Stimulated activated CD4-positive, alpha-beta T cell treated with anti-CD3 and anti-CD28 coated beads, Interleukin-4, amount 100 ng/mL, for 1 hour (primary cell): ENCODE results near the gene VPS9D1.
"Not testable (repeated sequence)": the region's sequence is repeated elsewhere in the genome, so short reads cannot be mapped to it uniquely, and the experiment has no call there.

Experiments
- DNase-seq: peaks from one replicate; pipeline ENCODE4 v3.0.0-alpha.2; 2020

The VPS9D1 gene

DNA sequence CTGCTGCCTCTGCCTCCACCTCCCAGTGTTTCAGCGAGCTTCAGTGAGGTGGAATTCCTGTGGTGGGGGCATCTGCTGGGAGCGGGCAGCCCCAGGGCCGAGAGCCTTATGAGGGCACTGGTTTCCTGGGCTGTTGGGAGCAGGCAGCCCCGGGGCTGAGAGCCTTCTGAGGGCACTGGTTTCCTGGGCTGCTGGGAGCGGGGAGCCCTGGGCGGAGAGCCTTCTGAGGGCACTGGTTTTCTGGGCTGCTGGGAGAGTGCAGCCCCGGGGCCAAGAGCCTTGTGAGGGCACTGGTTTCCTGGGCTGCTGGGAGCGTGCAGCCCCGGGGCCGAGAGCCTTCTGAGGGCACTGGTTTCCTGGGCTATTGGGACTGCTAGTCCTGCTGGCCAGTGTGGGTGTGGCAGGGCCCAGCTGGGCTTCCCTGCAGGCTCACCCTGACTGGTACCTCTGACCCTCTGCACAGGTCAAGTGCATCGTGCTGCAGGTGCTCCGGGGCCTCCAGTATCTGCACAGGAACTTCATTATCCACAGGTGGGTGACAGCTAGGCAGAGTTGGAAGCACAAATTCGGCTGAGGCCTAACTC is 28.6 kb downstream of the VPS9D1 start:
- no peak for DNase-seq

DNA sequence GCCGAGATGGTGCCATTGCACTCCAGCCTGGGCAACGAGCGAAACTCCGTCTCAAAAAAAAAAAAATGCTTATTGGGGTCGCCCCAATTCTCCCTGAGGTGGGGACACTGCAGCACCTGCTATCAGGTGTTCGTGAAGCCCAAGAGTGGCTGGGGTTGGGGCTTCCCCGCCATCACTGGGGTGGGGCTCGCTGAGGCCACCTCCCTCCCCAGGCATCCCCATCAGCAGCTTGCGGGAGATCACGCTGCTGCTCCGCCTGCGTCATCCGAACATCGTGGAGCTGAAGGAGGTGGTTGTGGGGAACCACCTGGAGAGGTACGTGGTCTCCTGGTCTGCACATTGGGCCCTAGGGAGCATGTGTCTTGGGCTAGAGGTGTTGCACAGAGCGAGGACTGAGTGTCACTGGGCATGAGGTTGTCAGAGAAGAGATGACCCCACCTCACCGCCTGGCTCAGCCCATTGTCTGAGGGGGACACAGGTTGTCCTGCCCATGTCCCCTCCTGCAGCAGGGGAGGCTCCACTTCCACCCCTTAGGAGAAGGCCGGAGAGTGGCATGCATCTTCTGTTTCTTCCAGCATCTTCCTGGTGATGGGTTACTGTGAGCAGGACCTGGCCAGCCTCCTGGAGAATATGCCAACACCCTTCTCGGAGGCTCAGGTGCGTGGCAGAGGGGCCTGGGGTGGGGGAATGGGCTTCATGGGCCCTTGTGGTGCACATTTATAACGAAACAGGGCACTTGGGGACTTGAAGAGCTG is 29.3 kb downstream of the VPS9D1 start:
- no peak for DNase-seq

DNA sequence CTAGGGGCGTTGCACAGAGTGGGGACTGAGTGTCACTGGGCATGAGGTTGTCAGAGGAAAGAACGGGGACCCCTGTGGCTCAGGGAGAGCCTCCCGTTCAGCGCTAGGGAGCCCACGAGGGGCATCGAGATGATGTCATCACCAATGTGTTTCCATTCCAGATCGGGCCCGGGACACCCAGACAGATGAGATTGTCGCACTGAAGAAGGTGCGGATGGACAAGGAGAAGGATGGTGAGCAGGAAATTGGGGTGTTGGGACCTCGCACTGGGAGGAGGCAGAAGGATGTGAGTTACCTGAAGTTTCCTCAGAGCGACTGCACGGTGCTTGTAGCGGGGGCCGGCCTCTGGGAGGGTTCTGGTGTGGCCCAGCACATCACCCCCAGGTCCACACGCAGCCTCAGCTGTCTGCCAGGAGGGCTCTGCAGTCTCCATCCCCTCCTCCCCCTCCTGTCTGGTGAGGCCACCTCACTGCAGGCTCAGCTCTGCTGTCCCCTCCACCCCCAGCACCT is 30.3 kb downstream of the VPS9D1 start:
- DNase-seq = no peak

GRCh38 chr16:89689621-89690020 is 31.1 kb downstream of the VPS9D1 start:
- DNase-seq = not testable (repeated sequence)

- DNase-seq = no peak
Observed at GRCh38 chr16:89689142-89689541, 31.6 kb downstream of the VPS9D1 start.

DNA sequence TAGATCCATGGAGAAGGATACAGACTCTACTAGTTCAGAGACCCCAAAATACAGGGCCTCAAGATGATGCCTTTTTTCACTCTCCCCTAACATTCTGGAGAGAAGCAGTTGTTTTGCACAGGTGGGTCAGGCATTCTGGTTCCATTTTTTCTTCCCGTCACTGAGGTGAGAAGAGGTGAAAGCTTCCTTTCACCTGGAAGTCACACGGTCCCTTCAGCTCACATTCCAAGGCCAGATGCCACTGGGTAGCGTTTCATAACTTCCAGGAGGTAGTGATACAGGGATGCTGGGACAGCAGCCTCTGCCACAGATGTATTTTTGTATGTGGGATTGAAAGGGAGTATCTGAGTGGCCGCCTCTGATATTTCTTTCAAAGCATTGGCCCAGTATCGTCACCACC is 32.3 kb downstream of the VPS9D1 start:
- DNase-seq = no peak

GRCh38 chr16:89687092-89687940 is 33.4 kb downstream of the VPS9D1 start:
- DNase-seq = no peak

DNA sequence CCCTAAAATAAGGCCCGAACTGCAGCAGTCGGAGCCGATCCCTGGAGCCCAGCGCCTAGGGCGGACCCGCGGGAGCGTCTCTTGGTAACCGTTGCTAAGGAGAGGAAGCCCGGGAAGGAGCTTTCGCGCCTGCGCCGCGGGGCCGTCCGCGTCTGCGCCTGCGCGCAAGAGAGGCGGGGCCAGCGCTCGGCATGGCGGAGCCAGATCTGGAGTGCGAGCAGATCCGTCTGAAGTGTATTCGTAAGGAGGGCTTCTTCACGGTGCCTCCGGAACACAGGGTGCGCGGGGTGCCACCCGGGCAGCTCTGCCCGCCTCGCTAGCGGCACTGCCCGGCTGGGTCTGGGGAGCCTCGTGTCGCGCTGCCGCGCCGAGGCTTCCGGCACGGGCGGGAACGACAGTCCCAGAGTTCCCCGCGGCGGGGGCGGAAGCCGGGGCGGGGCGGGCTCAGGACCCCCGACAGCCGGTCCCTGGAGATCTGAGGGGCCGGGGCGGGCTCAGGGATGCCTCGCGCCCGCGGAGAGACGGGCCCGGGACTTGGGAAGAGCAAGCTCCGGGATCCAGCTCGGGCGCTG is 34.1 kb downstream of the VPS9D1 start, which contains the start of gene CDK10:
Gene CDK10, plus strand, starts transcription at position 170 of the 572 bp plus-strand sequence. Its CDS starts 22 bp downstream, at position 192.
- DNase-seq = peak; percentile 87

DNA sequence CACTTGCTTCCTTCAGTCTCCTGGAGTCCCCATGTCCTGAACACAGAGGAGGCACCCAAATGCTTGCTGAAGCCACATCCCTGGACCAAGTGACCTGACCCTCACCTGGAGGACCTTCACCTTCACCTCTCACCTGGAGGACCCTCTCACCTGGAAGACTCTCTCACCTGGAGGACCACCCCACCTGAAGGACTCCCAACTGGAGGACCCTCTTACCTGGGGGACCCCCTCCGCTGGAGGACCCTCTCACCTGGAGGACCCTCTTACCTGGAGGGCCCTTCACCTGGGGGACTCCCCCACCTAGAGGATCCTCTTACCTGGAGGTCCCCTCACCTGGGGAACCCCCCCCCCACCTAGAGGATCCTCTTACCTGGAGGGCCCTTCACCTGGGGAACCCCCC is 34.8 kb downstream of the VPS9D1 start:
- DNase-seq = no peak

- DNase-seq = no peak
Observed at GRCh38 chr16:89678258-89678657, 42.4 kb downstream of the VPS9D1 start.

GRCh38 chr16:89672177-89672941 is 48.3 kb downstream of the VPS9D1 start:
- no peak for DNase-seq

DNA sequence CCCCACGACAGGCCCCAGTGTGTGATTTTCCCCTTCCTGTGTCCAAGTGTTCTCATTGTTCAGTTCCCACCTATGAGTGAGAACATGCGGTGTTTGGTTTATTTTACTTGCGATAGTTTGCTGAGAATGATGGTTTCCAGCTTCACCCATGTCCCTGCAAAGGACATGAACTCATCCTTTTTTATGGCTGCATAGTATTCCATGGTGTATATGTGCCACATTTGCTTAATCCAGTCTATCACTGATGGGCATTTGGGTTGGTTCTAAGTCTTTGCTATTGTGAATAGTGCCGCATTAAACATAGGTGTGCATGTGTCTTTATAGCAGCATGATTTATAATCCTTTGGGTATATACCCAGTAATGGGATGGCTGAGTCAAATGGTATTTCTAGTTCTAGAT is 49.1 kb downstream of the VPS9D1 start:
- DNase-seq = not testable (repeated sequence)

DNA sequence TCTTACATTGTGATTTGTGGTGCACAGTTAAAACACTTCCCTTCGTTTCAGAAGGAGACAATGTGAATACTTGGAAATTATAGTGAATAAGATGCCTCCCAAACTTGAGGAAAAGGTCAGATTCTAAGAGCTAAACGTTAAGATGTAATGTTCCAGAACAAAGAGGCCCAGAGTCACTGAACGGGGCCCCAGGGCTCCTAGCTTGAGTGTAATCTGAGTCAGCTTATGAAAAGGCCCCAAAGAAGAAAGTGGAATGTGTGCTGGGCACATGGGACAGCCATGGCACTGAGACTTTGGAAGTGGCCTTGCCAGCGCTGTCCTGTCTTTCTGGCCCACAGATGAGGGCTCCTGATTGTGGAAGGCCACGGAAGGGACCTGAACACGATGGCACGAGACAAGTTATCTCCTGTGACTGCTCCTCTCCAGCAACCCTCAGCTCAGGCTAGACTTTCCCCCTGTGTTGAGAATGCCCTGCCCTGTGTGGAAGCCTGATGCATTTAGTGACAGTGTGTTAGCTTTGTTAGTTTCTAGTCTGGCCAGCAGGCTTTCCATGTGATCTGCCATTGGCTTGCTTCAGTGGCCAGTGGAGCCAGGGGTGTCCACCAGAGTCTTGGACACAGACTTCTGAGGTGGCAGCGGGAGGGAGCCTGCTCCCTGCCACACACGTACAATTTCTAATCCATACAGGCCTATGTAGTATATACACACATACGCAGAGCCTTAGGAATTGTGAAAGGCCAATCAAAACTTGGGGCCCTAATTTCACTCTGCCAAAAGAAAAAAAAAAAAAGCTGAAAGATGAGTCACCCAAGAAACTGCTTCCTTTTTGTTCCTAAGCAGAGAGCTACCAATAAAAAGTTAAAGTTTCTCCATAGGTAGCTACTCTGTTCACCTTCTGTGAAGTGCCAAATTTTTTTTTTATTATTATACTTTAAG is 49.9 kb downstream of the VPS9D1 start:
- DNase-seq = no peak

DNA sequence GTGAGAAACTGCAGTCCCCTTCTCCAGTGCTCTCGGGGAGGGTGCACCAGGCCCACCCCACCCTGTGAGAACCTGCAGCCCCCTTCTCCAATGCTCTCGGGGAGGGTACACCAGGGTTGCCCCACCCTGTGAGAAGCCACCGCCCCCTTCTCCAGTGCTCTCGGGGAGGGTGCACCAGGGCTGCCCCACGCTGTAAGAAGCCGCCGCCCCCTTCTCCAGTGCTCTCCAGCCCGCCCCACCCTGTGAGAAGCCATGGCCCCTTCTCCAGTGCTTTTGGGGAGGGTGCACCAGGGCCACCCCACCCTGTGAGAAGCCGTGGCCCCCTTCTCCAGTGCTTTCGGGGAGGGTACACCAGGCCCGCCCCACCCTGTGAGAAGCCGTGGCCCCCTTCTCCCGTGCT is 50.9 kb downstream of the VPS9D1 start:
- DNase-seq = no peak

DNA sequence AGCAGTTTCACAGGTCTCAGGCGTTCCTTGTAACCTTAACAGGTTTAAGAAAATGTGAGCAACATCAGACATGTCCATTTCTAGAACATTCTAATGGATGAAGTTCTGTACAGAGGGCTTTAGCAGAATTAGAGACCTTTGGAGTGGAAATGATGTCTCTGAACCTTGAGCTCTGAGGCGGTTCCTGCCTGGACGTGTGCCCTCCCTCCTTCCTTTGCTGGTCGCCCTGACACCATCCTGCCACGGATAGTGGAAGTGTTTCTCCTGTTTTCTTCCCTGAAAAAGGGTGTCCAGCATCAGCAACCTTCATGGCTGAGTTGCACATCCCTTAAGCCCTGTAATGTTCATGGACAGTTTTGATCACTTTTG is 51.9 kb downstream of the VPS9D1 start:
- DNase-seq = no peak

- no peak for DNase-seq
Observed at GRCh38 chr16:89667633-89668032, 53.1 kb downstream of the VPS9D1 start.

DNA sequence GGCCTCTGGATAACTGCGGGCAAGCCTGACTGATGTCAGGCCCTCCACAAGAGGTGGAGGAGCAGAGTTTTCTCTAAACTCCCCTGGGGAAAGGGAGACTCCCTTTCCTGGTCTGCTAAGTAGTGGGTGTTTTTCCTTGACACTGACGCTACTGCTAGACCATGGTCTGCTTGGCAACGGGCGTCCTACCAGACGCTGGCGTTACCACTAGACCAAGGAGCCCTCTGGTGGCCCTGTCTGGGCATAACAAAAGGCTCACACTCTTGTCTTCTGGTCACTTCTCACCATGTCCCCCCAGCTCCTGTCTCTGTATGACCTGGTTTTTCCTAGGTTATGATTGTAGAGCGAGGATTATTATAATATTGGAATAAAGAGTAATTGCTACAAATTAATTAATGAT is 53.7 kb downstream of the VPS9D1 start:
- DNase-seq = not testable (repeated sequence)

GRCh38 chr16:89664238-89664637 is 56.5 kb downstream of the VPS9D1 start:
- not testable (repeated sequence) for DNase-seq

DNA sequence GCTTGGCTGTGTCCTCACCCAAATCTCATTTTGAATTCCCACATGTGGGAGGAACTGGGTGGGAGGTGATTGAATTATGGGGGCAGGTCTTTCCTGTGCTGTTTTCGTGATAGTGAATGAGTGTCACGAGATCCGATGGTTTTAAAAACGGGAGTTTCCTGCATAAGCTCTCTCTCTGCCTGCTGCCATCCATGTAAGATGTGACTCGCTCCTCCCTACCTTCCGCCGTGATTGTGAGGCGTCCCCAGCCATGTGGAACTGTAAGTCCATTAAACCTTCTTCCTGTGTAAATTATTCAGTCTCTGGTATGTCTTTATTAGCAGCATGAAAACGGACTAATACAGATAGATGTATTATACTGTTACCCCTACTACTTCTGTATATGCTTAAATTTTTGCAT is 59.5 kb downstream of the VPS9D1 start:
- no peak for DNase-seq

DNA sequence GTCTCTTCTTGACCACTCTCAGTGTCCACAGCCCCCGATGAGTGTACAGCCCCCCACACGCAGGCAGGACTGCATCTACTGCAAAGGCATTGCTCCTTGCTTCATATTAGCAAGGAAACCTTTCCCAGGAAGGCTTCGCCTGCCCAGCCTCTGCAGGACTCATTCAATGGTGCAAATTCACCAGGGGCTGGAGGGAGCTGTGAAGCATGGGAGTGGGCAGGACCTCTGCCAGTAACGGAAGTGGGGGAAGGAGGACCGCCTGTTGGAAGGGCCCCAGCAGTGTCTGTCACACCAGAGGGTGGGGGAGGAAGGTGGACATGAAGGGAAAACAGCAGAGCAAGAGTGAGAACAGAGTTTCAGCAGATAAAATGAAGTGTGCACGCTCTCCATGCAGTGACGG is 60.6 kb downstream of the VPS9D1 start:
- no peak for DNase-seq

- no peak for DNase-seq
Observed at GRCh38 chr16:89658221-89658879, 62.3 kb downstream of the VPS9D1 start.
